ENCODE data around the gene CRIP1.
A peak's percentile ranks its signal among the peaks of the same experiment; 100 is the strongest.

Gene CRIP1

GRCh38 chr14:105471297-105471821, 15.3 kb upstream of the CRIP1 start:
- no peak for DNase-seq

- DNase-seq: no peak
These were observed 14.7 kb upstream of the CRIP1 start for GRCh38 chr14:105471823-105472485.

- DNase-seq: no peak
These were observed 14.1 kb upstream of the CRIP1 start for GRCh38 chr14:105472486-105472991.

GRCh38 chr14:105473033-105473676, 13.5 kb upstream of the CRIP1 start:
- no peak for DNase-seq

- peak; percentile 30 for DNase-seq
These were observed 12.8 kb upstream of the CRIP1 start for GRCh38 chr14:105473677-105474482.

GRCh38 chr14:105474483-105475268, 12.0 kb upstream of the CRIP1 start, which contains the start of gene CRIP2:
Gene CRIP2, plus strand, starts transcription at chr14:105474821. Its CDS starts 42 bp downstream, at chr14:105474863.
- peak; percentile 24 for DNase-seq

- DNase-seq: no peak
These were observed 11.2 kb upstream of the CRIP1 start for GRCh38 chr14:105475269-105476096.

GRCh38 chr14:105476097-105476830, 10.4 kb upstream of the CRIP1 start:
- DNase-seq: no peak

- DNase-seq: no peak
These were observed 9.6 kb upstream of the CRIP1 start for GRCh38 chr14:105476831-105477659.

GRCh38 chr14:105477660-105478397, 8.9 kb upstream of the CRIP1 start:
- no peak for DNase-seq

- DNase-seq: no peak
These were observed 8.1 kb upstream of the CRIP1 start for GRCh38 chr14:105478398-105479251.

GRCh38 chr14:105479431-105480158, 7.1 kb upstream of the CRIP1 start:
- no peak for DNase-seq

- DNase-seq: no peak
These were observed 6.4 kb upstream of the CRIP1 start for GRCh38 chr14:105480199-105480746.

GRCh38 chr14:105480807-105481801, 5.6 kb upstream of the CRIP1 start:
- DNase-seq: peak; percentile 85

GRCh38 chr14:105481886-105482457, 4.7 kb upstream of the CRIP1 start:
- DNase-seq: peak; percentile 95

Data from suppressor macrophage treated with lipopolysaccharide for 4 hours (primary cell).